Transverse colon (tissue), 4 donors: Measurements from ENCODE around the gene GGPS1. TPM values are rescaled to one million over a fixed set of nuclear protein-coding genes. Genes with fewer than 3 reads are reported as not detected.
"Not testable (repeated sequence)": the region's sequence is repeated elsewhere in the genome, so short reads cannot be mapped to it uniquely, and the experiment has no call there.

Experiments used
- DNase-seq: peaks from one replicate; pipeline ENCODE4 v3.0.0-alpha.2; 2019
- H3K27ac ChIP-seq, 4 donors: fragments of 200-600 bp; sonication (generic); 2 replicates each; pipeline ENCODE4 v1.5.1; 2016 to 2018; ENCODE audit warnings: inconsistent platforms in 4 of 4
- H3K27me3 ChIP-seq: fragments of 200-600 bp; sonication (generic); 2 replicates; pipeline ENCODE4 v1.5.1; 2017; ENCODE audit warnings: inconsistent platforms
- H3K36me3 ChIP-seq, 4 donors: fragments of 200-600 bp; sonication (generic); 2 replicates each; pipeline ENCODE4 v1.5.1; 2017 to 2019; ENCODE audit warnings: inconsistent platforms in 4 of 4
- H3K4me1 ChIP-seq, 4 donors: fragments of 200-600 bp; sonication (generic); 2 replicates each; pipeline ENCODE4 v1.5.1; 2017 to 2020; ENCODE audit warnings: inconsistent platforms in 4 of 4
- H3K4me3 ChIP-seq, 4 donors: fragments of 200-600 bp; sonication (generic); 1 replicate in 1 of 4; 2 replicates in 3 of 4; pipeline versions ENCODE4 v1.5.1 to v1.6.1; 2017 to 2019; ENCODE audit warnings: inconsistent platforms in 4 of 4
- H3K9me3 ChIP-seq, 2 donors: fragments of 200-600 bp; sonication (generic); 2 replicates each; pipeline ENCODE4 v1.5.1; 2017 to 2019; ENCODE audit warnings: inconsistent platforms in 2 of 2
- CTCF ChIP-seq, 5 experiments: fragments of 200-600 bp in 3 of 5; fragments of 450-650 bp in 2 of 5; sonication (generic) in 3 of 5; IDR thresholded peaks; 1 replicate in 2 of 5; 2 replicates in 3 of 5; pipeline ENCODE4 v1.5.1; 2016 to 2017; ENCODE audit warnings: antibody characterized with exemption in 5 of 5, inconsistent platforms in 3 of 5, mild to moderate bottlenecking in 2 of 5, moderate library complexity in 1 of 5
- EP300 ChIP-seq: sonication (generic); formaldehyde crosslinking; IDR thresholded peaks from one replicate; pipeline ENCODE4 v1.6.1; 2017; ENCODE audit warnings: antibody characterized with exemption, low read depth
- POLR2A ChIP-seq: fragments of 450-650 bp; IDR thresholded peaks from one replicate; pipeline ENCODE4 v1.6.1; 2016; ENCODE audit warnings: antibody characterized with exemption, mild to moderate bottlenecking, moderate library complexity
- POLR2AphosphoS5 ChIP-seq, 3 donors: sonication (generic); formaldehyde crosslinking; IDR thresholded peaks; one replicate each; pipeline ENCODE4 v1.6.1; 2016; ENCODE audit warnings: antibody characterized with exemption in 3 of 3
- whole genome bisulfite sequencing, 2 donors: methylation state at CpG; one replicate each; pipeline ENCODE4 v1.1.5; 2018; ENCODE audit warnings: low coverage in 1 of 2; 5-methylcytosine and 5-hydroxymethylcytosine counted together
- in situ Hi-C, 4 donors: fragments of 200-750 bp; cut with MboI; loops; one replicate each; pipeline versions ENCODE4 v1.15.0 to v1.15.1; 2017; ENCODE audit warnings: low sequenced_read_pairs in 3 of 4, low pct_ligation_motif_present in 1 of 4, low pct_unique_long_range_greater_than_20kb in 1 of 4
- intact Hi-C: fragments of 100-400 bp; cut with DNase I; formaldehyde crosslinking; loops from one replicate; pipeline ENCODE4 v1.15.1; 2023; ENCODE audit warnings: low total_unique reads
- total RNA-seq, 4 donors: library from RNA; depleted of rRNA; stranded (reverse); fragments of >200 nt; gene quantifications; one replicate each; pipeline ENCODE4 v1.1.0, GENCODE V29; 2016

GGPS1 gene
- total RNA-seq, 4 donors from 2014 or later = 11.2 to 22.1 (median 16.9) TPM

DNA sequence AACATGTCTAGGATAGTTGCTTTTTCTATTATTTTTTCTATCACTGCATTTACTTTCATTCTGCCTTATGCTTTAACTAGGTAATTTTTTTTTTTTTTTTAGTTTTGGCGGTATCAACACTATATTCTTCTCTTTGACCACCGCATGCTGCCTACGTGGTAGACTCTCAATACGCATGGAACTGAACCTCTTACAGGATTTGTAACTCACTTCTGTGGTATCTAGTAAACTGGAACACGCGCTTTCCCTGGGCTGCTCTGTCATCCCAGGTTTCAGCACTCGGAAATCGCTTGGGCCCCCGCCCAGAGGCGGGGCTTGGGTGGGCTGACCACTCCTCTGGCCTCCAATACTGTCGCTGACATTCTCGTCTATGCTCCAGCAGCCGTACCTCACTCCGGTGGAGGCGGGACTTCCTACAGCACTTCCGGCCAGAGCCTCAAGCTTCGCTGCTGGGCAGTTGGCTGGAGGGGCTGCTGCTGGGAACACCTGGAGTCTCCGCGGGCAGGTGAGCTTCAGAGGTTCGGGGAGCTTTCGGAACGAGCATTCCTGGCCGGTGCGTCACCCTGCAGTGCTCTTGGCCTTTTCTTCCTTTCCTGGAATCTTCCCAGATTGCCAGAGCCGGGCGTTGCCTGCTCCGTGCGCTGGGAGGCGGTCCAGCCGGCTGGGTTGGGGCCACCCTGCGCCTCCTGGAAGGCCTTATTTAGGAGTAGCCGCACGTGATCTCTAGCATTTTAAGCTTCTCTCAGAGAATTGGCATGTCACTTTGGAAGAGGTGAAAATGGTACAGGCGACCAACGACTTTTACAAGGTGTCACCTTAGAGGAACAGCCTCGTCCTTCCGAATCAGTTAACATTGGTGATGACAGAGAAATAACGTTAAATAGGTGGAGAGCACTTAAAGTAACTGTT is 38.9 kb downstream of the GGPS1 start, which contains the start of gene TBCE:
Gene TBCE (plus strand): TSS at position 428 of the 909 bp plus-strand sequence. CDS start 12,623 bp downstream, outside the sequence.
- Histone ChIP-seq H3K36me3 (no peaks in the 10 kb centered on the region), H3K27me3 (no peaks in the 10 kb centered on the region), H3K9me3 (no peaks in the 10 kb centered on the region), H3K4me3 (peak within 1 kb of the TSS; percentile 52 to 77 (median 65)), H3K27ac (peak within 1 kb of the TSS; percentile 81 to 94 (median 88)), H3K4me1 (peaks cover 0 to 15% (median 7%) of the 10 kb centered on the region in 4 donors)
- 0% methylated on average over 4 to 36 of the region's 38 CpGs for WGBS, 2 donors
- TF ChIP-seq EP300 = no peak
- TF ChIP-seq POLR2AphosphoS5 (IDR thresholded peaks at IDR 0.05) = peak; percentile 82 to 90 (median 90)
- peak; percentile 78 for TF ChIP-seq POLR2A
- TF ChIP-seq CTCF (IDR thresholded peaks at IDR 0.05) = peak in 2 of 5 experiments; percentile 10 to 33
- in situ Hi-C loops (no loop called here), intact Hi-C loops (no loop called here)
- peak; percentile 97 for DNase-seq

GRCh38 chr1:235368428-235368827 is 40.1 kb downstream of the GGPS1 start:
- Histone ChIP-seq H3K4me3 (peak overlapping the region in 2 of 4 donors; percentile 75 to 77), H3K36me3 (no peaks in the 10 kb centered on the region), H3K27ac (peak overlapping the region in 3 of 4 donors; percentile 86 to 94 (median 89)), H3K4me1 (peaks cover 0 to 15% (median 7%) of the 10 kb centered on the region in 4 donors), H3K27me3 (no peaks in the 10 kb centered on the region), H3K9me3 (no peaks in the 10 kb centered on the region)
- in situ Hi-C loops (no loop called here), intact Hi-C loops (no loop called here)
- TF ChIP-seq CTCF (IDR thresholded peaks at IDR 0.05) = no peak
- no peak for DNase-seq
- WGBS, 2 donors = 59 to 71% methylated on average over 4 to 5 of the region's 5 CpGs

DNA sequence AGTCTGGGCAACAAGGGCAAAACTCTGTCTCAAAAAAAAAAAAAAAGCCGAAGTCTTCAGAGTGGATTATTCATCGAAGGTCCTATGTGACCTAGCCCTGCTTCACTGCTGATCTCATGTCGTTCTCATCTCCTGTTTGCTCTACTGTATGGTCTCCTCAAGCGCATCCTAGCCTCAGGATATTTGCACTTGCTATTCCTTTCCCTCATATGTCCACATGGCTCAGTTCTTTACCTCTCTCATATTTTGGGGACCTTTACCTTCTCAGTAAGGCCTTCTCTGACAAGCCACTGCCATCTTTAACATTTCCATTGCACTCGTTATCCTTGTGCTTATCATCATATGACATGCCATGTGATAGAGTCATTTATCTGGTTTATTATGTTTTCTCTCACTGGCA is 41.4 kb downstream of the GGPS1 start:
- Histone ChIP-seq H3K36me3 (no peaks in the 10 kb centered on the region), H3K27ac (no peak overlapping the region), H3K4me1 (peaks cover 0 to 15% (median 7%) of the 10 kb centered on the region in 4 donors), H3K4me3 (no peak overlapping the region), H3K9me3 (no peaks in the 10 kb centered on the region), H3K27me3 (no peaks in the 10 kb centered on the region)
- intact Hi-C loops = no loop called here
- in situ Hi-C loops = no loop called here
- WGBS, 2 donors = 88 to 91% methylated on average over 5 of the region's 5 CpGs
- no peak for DNase-seq
- TF ChIP-seq CTCF (IDR thresholded peaks at IDR 0.05) = no peak
- TF ChIP-seq POLR2A = no peak
- TF ChIP-seq EP300 = no peak
- no peak for TF ChIP-seq POLR2AphosphoS5 (IDR thresholded peaks at IDR 0.05)

GRCh38 chr1:235375919-235376605 is 47.7 kb downstream of the GGPS1 start:
- Histone ChIP-seq H3K36me3 (no peaks in the 10 kb centered on the region), H3K4me3 (no peak overlapping the region), H3K27ac (no peak overlapping the region), H3K4me1 (no peaks in the 10 kb centered on the region), H3K27me3 (no peaks in the 10 kb centered on the region), H3K9me3 (no peaks in the 10 kb centered on the region)
- no peak for DNase-seq
- in situ Hi-C loops = no loop called here
- WGBS, 2 donors = 95 to 96% methylated on average over 6 of the region's 6 CpGs
- intact Hi-C loops = no loop called here
- no peak for TF ChIP-seq EP300
- no peak for TF ChIP-seq POLR2AphosphoS5 (IDR thresholded peaks at IDR 0.05)
- no peak for TF ChIP-seq CTCF (IDR thresholded peaks at IDR 0.05)
- TF ChIP-seq POLR2A = no peak

- in situ Hi-C loops, DNase-seq, H3K9me3 ChIP-seq, H3K4me3 ChIP-seq, H3K4me1 ChIP-seq, H3K27ac ChIP-seq, H3K36me3 ChIP-seq, intact Hi-C loops, H3K27me3 ChIP-seq: not testable (repeated sequence)
- 89 to 90% methylated on average over 2 to 11 of the region's 11 CpGs for WGBS, 2 donors
Measured at GRCh38 chr1:235378134-235378735, 49.9 kb downstream of the GGPS1 start.
